ENCODE data around the gene USP9Y.

Gene USP9Y

GRCh38 chrY:12867960-12868359 is 166.9 kb downstream of the USP9Y start:
- POLR2A ChIA-PET = no interaction called here

DNA sequence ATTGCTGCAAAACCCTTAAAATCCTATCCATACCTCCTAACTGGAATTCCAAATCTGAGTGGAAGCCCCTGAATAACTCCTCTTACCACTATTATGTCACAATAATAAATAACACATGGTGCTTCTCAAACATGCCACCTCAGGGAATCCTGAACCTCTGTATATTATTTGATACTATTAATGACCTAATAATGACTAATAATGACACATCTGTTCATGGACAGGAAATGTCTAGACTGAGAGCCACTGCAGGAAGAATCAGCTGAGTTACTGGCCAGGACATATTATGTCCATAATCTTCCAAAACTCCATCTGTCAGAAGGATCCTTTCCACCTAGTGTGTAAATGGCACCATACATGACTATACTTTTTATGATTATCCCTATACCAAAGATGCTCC is 195.9 kb downstream of the USP9Y start:
- DNase-seq (ENCODE audit: extremely low spot score) = no peak
- ChIA-PET POLR2A (no interaction called here), CTCF (no interaction called here)
- TF ChIP-seq CTCF (IDR thresholded peaks at IDR 0.05; ENCODE audit: control extremely low read depth, extremely low read depth, low read depth, missing control alignments) = no peak

More at GRCh38 chrY:12867960-12868359, 166.9 kb downstream of the USP9Y start:
- no peak for TF ChIP-seq CTCF (IDR thresholded peaks at IDR 0.05; ENCODE audit: control extremely low read depth, extremely low read depth, low read depth, missing control alignments)
- DNase-seq (ENCODE audit: extremely low spot score) = no peak
- CTCF ChIA-PET = no interaction called here

DNA sequence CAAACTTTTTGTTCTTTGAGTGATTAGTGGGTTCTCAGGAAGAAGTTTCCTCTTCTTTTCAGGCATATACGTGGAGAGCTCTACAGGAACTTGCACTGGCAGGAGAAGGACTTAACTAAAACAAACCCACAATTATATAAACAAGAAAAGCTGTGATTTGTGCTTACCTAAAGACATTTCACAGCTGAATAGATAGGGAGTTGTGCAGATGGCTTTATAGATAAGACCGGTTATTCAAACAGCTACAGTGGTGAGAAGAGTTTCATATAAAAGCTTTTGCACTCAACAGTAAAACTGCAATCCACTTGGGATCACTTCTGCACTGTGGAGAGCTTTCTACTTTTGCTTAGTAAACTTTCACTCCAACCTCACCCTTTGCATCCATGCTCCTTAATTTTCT is 197.6 kb downstream of the USP9Y start:
- ChIA-PET CTCF (no interaction called here), POLR2A (interaction anchor here (1.0 kb wide), 1 partner anchor 21 kb away, joined by 3 read pairs; no protein-coding TSS in a partner anchor)
- no peak for TF ChIP-seq CTCF (IDR thresholded peaks at IDR 0.05; ENCODE audit: control extremely low read depth, extremely low read depth, low read depth, missing control alignments)
- no peak for DNase-seq (ENCODE audit: extremely low spot score)

DNA sequence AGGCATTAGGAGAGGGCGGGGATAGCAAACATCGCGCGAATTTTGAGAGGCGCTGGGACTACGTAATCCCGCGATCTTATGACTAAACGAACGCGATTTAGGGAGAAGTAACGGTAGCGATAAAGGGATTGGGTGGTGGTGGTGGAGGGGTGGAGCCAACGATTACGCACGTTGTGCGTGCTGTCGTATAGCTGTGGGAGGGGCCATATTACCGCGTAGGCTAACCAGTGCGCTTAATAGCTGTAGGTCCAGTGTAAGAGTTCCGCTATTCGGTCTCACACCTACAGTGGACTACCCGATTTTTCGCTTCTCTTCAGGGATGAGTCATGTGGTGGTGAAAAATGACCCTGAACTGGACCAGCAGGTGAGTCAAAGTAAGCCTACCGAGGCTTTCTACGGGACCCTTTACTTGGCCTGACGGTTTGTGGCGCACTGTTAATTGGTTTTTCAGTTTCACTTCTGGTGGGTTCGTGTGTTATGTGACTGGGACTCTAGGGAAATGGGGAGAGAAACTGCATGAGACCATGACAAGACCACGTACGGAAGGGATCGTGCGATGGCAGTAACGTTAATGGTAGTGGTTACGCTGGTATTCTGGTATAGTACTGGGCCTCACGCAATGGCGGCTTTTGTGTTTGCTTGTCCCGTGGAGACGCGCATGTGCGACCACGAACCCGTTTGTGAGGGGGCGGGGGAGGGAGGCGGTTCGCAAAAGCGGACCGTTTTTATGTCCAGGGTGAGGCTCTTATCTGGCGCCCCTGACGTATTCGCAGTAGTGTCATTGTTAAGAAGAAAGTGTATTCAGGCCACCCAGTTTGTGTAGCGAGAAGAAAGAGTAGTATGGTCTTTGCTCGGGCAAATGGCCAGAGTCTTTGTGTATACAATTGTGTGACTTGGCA is 203.8 kb downstream of the USP9Y start, which contains the start of gene DDX3Y:
Gene DDX3Y, plus strand, starts transcription at position 251 of the 899 bp plus-strand sequence. Its CDS starts 69 bp downstream, at position 320.
- TF ChIP-seq CTCF (IDR thresholded peaks at IDR 0.05; ENCODE audit: control extremely low read depth, extremely low read depth, low read depth, missing control alignments) = no peak
- ChIA-PET POLR2A (interaction anchor here (1.0 kb wide), 1 partner anchor 16 kb away, joined by 4 read pairs; no protein-coding TSS in a partner anchor), CTCF (interaction anchor here (1.4 kb wide), 1 partner anchor 38 kb away, joined by 4 read pairs; no protein-coding TSS in a partner anchor)
- DNase-seq (ENCODE audit: extremely low spot score) = peak; percentile 68

DNA sequence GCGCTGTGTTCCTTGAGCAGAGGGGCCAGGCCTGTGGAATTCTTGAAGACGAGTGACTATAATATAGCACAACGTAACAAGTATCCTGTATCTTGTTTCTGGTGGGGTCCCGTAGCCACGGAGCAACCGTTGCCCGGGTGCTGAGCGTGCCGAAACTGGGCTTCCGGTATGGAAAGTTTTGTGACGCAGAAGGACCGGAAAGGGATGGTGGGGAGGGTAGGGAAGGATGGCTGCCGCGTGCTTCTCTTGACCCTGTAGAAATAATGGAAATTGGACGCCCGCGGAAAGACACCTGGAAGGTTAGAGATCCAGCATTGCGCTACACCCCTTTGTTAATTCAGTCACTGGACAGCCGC is 204.5 kb downstream of the USP9Y start:
- no peak for TF ChIP-seq CTCF (IDR thresholded peaks at IDR 0.05; ENCODE audit: control extremely low read depth, extremely low read depth, low read depth, missing control alignments)
- CTCF ChIA-PET = no interaction called here
- POLR2A ChIA-PET = no interaction called here
- peak; percentile 17 for DNase-seq (ENCODE audit: extremely low spot score)

- TF ChIP-seq CTCF (IDR thresholded peaks at IDR 0.05; ENCODE audit: control extremely low read depth, extremely low read depth, low read depth, missing control alignments) = no peak
- no peak for DNase-seq (ENCODE audit: extremely low spot score)
- POLR2A ChIA-PET = no interaction called here
- CTCF ChIA-PET = no interaction called here
Measured at GRCh38 chrY:12905895-12906294, 204.9 kb downstream of the USP9Y start.
